ENCODE data around the gene TLX2. TPM values are rescaled to one million over a fixed set of nuclear protein-coding genes. Genes with fewer than 3 reads are reported as not detected.

The TLX2 gene
- total RNA-seq, 1 donor from 2014 or later, result not detected

- no peak for DNase-seq
Observed at GRCh38 chr2:74496997-74497776, 17.1 kb upstream of the TLX2 start.

- no peak for DNase-seq
Observed at GRCh38 chr2:74497777-74498499, 16.3 kb upstream of the TLX2 start.

- no peak for DNase-seq
Observed at GRCh38 chr2:74498500-74499266, 15.6 kb upstream of the TLX2 start.

- no peak for DNase-seq
Observed at GRCh38 chr2:74499267-74499939, 14.8 kb upstream of the TLX2 start, which contains the start of gene LBX2. Gene LBX2, minus strand, starts transcription at chr2:74499603. Its CDS starts 66 bp downstream, at chr2:74499537.

- DNase-seq, result no peak
Observed at GRCh38 chr2:74499940-74500577, 14.2 kb upstream of the TLX2 start.

GRCh38 chr2:74500578-74500946, 13.7 kb upstream of the TLX2 start:
- no peak for DNase-seq

GRCh38 chr2:74501335-74502071, 12.7 kb upstream of the TLX2 start:
- DNase-seq, result no peak

GRCh38 chr2:74502147-74502719, 12.0 kb upstream of the TLX2 start:
- no peak for DNase-seq

GRCh38 chr2:74502720-74503505, 11.3 kb upstream of the TLX2 start:
- DNase-seq, result peak; percentile 85

- DNase-seq, result no peak
Observed at GRCh38 chr2:74503506-74504475, 10.5 kb upstream of the TLX2 start.

- DNase-seq, result no peak
Observed at GRCh38 chr2:74504591-74504990, 9.7 kb upstream of the TLX2 start.

GRCh38 chr2:74505448-74506246, 8.6 kb upstream of the TLX2 start:
- no peak for DNase-seq

- DNase-seq, result peak; percentile 99
Observed at GRCh38 chr2:74507145-74507925, 6.9 kb upstream of the TLX2 start, which contains the start of gene PCGF1. Gene PCGF1, minus strand, starts transcription at chr2:74507695. Its CDS starts 27 bp downstream, at chr2:74507668.

- DNase-seq, result peak; percentile 61
Observed at GRCh38 chr2:74507926-74508520, 6.2 kb upstream of the TLX2 start.

- DNase-seq, result no peak
Observed at GRCh38 chr2:74510272-74510671, 4.0 kb upstream of the TLX2 start.

Data from tongue (tissue), 2 donors.